HEK293T (cell line): ENCODE data around the gene LRP1B.

ENCODE experiments used
- FOXK2 ChIP-seq: fragments of 450-650 bp; IDR thresholded peaks from 2 replicates; pipeline ENCODE4 v1.6.1; 2016; ENCODE audit warnings: mild to moderate bottlenecking
- SUZ12 ChIP-seq: fragments of 450-650 bp; IDR thresholded peaks from 2 replicates; pipeline ENCODE4 v1.6.1; 2016; ENCODE audit warnings: mild to moderate bottlenecking

GRCh38 chr2:142025394-142025793, 105.4 kb downstream of the LRP1B start:
- no peak for TF ChIP-seq FOXK2
- no peak for TF ChIP-seq SUZ12
